Measurements from ENCODE around the gene NPR2. TPM values are rescaled to one million over a fixed set of nuclear protein-coding genes. Genes with fewer than 3 reads are reported as not detected.

The NPR2 gene
- polyA plus RNA-seq, 1 donor (not counting 4 experiments of a cell fraction or from before 2014, with no cell fraction given): 5.0 TPM

GRCh38 chr9:35829084-35829763, 37.8 kb downstream of the NPR2 start, which contains the start of gene TMEM8B:
TMEM8B (plus strand) TSS chr9:35829228; CDS start chr9:35829448, 220 bp downstream.
- DNase-seq (ENCODE audit: low read depth, low spot score) (no peak), FAIRE-seq (no peak)
- no peaks in the 10 kb centered on the region for H4K20me1 ChIP-seq (ENCODE audit: control insufficient read depth, extremely low read depth, insufficient read depth, low read length)
- H3K9ac ChIP-seq (ENCODE audit: control insufficient read depth, extremely low read depth, insufficient read depth, low read length): peak within 1 kb of the TSS; percentile 78
- no peaks in the 10 kb centered on the region for H3K79me2 ChIP-seq (ENCODE audit: control insufficient read depth, insufficient read depth, low read length)
- dilution Hi-C loops (cut with MboI; ENCODE audit: extremely low pct_ligation_motif_present, low sequenced_read_pairs): no loop called here
- H3K4me2 ChIP-seq (ENCODE audit: control insufficient read depth, extremely low read depth, insufficient read depth, low read depth, low read length): peak within 1 kb of the TSS; percentile 92
- H3K9me3 ChIP-seq (ENCODE audit: control insufficient read depth, low read depth, low read length): no peaks in the 10 kb centered on the region
- no peak for TF ChIP-seq EZH2 (IDR thresholded peaks at IDR 0.05; ENCODE audit: low read length)
- TF ChIP-seq CTCF (optimal IDR thresholded peaks at IDR 0.05 in 1 of 3, IDR thresholded peaks at IDR 0.05 in 1 of 3, conservative IDR thresholded peaks at IDR 0.05 in 1 of 3; ENCODE audit: extremely low read depth in 1 of 3, insufficient read depth in 2 of 3, low read length in 3 of 3): no peak
- H3K4me1 ChIP-seq (ENCODE audit: control insufficient read depth, extremely low read depth, insufficient read depth, low read length): peaks cover 18% of the 10 kb centered on the region
- H2AFZ ChIP-seq (ENCODE audit: control insufficient read depth, low read length): peak within 1 kb of the TSS; percentile 98
- H3K36me3 ChIP-seq (ENCODE audit: control insufficient read depth in 2 of 2, extremely low read depth in 1 of 2, insufficient read depth in 2 of 2, low read length in 2 of 2): no peaks in the 10 kb centered on the region
- peak within 1 kb of the TSS; percentile 47 for H3K27ac ChIP-seq (ENCODE audit: control insufficient read depth, insufficient read depth, low read length)
- no peaks in the 10 kb centered on the region for H3K27me3 ChIP-seq (ENCODE audit: control insufficient read depth, extremely low read depth, insufficient read depth, low read length)
- peak within 1 kb of the TSS; percentile 53 to 84 (median 79) for H3K4me3 ChIP-seq (ENCODE audit: control insufficient read depth in 2 of 3, extremely low read depth in 1 of 3, insufficient read depth in 2 of 3, low read depth in 1 of 3, low read length in 3 of 3)
- no peaks in the 10 kb centered on the region for H3K9me1 ChIP-seq (ENCODE audit: control insufficient read depth, extremely low read depth, insufficient read depth, low read length)

- peak overlapping the region; percentile 74 for H2AFZ ChIP-seq (ENCODE audit: control insufficient read depth, low read length)
- no peaks in the 10 kb centered on the region for H3K27me3 ChIP-seq (ENCODE audit: control insufficient read depth, extremely low read depth, insufficient read depth, low read length)
- no peaks in the 10 kb centered on the region for H3K9me3 ChIP-seq (ENCODE audit: control insufficient read depth, low read depth, low read length)
- dilution Hi-C loops (cut with MboI; ENCODE audit: extremely low pct_ligation_motif_present, low sequenced_read_pairs): no loop called here
- FAIRE-seq: no peak
- no peak overlapping the region for H3K9ac ChIP-seq (ENCODE audit: control insufficient read depth, extremely low read depth, insufficient read depth, low read length)
- TF ChIP-seq CTCF (optimal IDR thresholded peaks at IDR 0.05 in 1 of 3, IDR thresholded peaks at IDR 0.05 in 1 of 3, conservative IDR thresholded peaks at IDR 0.05 in 1 of 3; ENCODE audit: extremely low read depth in 1 of 3, insufficient read depth in 2 of 3, low read length in 3 of 3) (no peak), EZH2 (IDR thresholded peaks at IDR 0.05; ENCODE audit: low read length) (no peak)
- H4K20me1 ChIP-seq (ENCODE audit: control insufficient read depth, extremely low read depth, insufficient read depth, low read length): no peaks in the 10 kb centered on the region
- no peaks in the 10 kb centered on the region for H3K9me1 ChIP-seq (ENCODE audit: control insufficient read depth, extremely low read depth, insufficient read depth, low read length)
- DNase-seq (ENCODE audit: low read depth, low spot score): no peak
- H3K36me3 ChIP-seq (ENCODE audit: control insufficient read depth in 2 of 2, extremely low read depth in 1 of 2, insufficient read depth in 2 of 2, low read length in 2 of 2): no peaks in the 10 kb centered on the region
- H3K4me3 ChIP-seq (ENCODE audit: control insufficient read depth in 2 of 3, extremely low read depth in 1 of 3, insufficient read depth in 2 of 3, low read depth in 1 of 3, low read length in 3 of 3): peak overlapping the region; percentile 49 to 79 (median 53)
- H3K4me1 ChIP-seq (ENCODE audit: control insufficient read depth, extremely low read depth, insufficient read depth, low read length): peaks cover 16% of the 10 kb centered on the region
- no peaks in the 10 kb centered on the region for H3K79me2 ChIP-seq (ENCODE audit: control insufficient read depth, insufficient read depth, low read length)
- H3K27ac ChIP-seq (ENCODE audit: control insufficient read depth, insufficient read depth, low read length): no peak overlapping the region
- peak overlapping the region; percentile 79 for H3K4me2 ChIP-seq (ENCODE audit: control insufficient read depth, extremely low read depth, insufficient read depth, low read depth, low read length)
Observed at GRCh38 chr9:35829764-35830096, 38.3 kb downstream of the NPR2 start.

All from keratinocyte (primary cell).